SKM-1 (cell line): ENCODE measurements around the gene ANKRD6.

Experiments
- DNase-seq: peaks from one replicate; lab custom pipeline; 2025; ENCODE audit not compliant: unreplicated experiment; lab: John Stamatoyannopoulos, UW

The ANKRD6 gene

DNA sequence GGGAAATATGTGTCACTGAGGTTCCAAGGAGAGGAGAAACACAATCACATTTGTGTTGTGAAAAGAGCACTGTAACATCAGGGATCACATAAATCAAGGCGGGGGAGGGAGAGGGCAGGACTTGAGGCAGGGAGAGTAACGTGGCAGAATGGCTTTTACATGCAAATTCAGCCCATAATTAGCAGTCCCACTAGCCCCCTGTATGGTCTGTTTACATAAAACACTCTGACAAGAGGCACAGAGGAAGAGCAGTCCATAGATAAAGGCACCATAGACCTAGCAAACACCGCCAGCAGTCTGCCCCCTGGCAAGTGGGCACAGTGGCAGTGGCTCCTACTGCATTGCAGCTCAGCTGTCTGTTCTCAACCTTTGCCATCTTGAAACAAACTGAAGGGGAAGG, 122.9 kb downstream of the ANKRD6 start:
- no peak for DNase-seq

DNA sequence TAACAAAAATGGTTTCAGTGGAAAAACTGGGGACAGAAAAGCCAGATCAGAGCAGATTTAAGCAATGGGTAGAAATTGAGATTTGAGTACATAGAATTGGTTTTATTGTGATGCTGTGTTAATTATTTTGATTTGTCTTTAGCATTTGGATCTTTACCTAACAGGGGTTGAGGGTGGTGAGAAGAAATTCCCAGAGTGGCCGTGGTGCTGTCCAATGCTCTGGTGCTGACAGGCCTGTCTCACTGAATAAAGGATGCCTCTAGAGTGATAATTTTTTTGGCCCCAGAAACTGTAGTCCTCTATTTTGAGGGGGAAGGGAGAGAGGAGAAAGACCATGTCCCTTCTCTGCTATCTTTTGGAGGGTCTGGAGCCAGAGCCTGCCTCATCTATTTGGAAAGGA, 126.5 kb downstream of the ANKRD6 start:
- DNase-seq, result no peak

DNA sequence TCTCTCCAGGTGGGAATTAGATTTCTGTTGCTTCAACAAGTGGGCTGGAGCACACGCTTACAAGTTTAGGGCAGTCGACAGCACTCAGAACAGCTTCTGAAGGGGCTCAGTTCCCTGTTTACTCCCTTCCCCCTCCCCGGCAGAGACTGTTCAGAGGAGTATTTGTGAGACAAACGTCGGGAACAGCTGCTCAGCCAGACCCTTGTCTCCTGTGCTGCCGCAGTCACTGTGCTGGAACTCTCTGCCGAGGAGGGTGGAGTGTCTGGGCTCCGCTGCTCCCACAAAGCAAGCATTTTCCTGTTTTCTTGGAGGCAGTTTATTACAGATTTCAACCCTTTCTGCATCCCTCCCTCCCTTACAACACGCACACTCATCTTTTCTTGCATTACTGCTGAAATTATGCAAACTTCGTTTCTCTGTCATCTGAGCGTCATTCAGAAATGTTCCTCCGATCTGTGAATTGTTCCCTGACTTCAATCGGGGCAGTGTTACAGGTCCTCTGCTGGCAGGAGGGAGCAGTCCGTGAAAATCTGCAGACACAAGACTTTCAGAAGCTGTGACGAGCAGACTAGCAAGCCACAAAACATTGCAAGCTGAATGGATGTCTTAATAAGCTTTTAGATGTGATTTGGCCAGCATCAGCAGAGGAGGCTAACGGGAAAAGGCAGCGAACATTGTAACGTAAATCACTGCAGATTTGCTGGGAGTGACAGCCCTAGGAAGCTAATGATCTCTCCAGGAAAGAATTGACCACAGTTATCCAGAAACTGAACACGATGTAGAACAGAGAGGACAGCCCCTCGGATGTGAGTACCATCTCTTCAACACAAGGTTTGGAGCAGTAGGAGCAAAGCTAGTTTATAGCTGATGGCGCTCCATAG, 129.4 kb downstream of the ANKRD6 start:
- no peak for DNase-seq

DNA sequence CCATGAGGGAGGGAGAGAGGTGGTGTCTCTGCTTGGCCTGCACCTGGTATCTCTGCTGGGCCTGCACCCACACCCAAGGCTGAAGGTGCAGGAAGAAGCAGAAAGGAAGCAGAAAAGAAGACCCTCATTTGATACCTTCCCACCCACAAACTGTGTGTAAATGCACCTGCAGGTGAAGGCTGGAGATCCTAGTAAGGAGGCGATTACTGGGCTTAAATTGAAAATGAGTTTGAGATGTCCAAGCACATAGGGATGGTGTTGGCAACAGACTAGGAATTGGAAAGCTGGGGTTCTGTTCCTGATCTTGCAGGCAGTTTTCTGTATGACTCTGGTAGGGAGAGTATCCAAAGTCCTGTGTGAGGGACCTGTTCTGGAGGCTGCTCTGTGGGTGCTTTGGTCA, 130.9 kb downstream of the ANKRD6 start:
- DNase-seq, result no peak

DNA sequence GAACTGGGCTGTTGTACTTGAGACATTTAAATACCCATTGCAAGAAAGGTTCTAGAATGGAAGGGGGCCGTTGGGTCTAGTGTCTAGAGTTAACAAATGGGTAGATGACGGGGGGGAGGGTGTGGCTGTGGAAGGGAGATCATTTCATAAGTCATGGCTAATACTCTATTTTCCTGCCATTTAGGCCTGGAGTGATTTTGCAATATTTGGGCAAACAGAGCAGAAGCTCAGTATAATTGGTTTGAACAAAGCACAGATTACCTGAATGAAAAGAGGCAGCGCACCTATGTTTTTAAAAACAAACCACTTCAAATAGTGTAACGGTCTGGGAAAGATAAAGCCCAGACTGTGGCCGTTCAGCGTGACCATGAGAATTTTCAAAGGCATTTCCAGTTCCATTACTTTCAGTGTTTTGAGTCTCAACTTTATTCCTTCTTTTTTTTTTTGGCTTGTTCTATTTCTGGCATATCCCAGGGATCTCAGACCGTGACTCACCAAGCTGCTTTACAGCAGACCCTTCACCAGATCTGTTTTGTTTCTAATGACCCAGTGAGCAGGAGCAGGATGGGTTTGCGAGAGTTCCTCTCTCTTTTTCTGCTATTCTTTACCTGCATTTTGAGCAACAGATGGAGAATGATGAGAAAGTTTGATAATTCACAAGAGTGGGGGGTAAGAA, 131.9 kb downstream of the ANKRD6 start:
- no peak for DNase-seq

DNA sequence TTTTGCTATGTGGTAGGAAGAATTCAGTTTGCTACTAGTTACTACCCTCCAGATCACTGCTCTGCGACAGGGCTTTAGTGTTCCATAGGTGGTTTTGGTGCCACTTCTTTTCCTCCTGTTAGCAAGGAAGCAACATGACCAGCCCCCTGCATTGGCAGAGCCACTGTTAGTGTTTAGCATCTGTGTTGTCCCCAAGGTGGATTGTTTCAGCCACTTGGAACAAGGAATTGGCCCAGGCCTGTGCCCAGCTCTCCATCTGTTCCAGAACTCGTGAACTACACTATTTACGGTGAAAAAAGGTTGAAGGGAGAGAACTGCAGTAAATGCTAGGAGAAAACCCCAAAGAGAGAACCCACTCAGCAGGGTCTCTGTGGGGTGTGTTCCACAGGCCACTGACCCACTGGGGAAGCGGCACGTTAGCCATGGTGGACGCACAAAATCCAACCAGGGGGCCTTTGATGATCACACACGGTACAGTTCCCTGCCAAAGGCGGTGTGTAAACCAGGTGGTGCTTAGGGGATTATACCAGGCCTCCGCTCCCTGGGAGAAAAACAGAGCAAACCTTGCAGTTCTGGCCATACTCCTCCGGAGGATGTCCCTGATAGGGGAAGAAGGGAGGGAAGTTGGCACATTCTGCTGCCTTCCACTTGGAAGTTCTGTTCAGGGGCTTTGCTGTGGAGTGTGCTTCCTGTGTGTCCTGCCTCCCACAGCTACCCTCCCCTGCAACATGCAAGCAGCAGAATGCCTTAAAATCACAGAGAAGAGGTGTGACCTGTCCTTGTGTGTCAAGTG, 133.3 kb downstream of the ANKRD6 start:
- DNase-seq, result no peak

DNA sequence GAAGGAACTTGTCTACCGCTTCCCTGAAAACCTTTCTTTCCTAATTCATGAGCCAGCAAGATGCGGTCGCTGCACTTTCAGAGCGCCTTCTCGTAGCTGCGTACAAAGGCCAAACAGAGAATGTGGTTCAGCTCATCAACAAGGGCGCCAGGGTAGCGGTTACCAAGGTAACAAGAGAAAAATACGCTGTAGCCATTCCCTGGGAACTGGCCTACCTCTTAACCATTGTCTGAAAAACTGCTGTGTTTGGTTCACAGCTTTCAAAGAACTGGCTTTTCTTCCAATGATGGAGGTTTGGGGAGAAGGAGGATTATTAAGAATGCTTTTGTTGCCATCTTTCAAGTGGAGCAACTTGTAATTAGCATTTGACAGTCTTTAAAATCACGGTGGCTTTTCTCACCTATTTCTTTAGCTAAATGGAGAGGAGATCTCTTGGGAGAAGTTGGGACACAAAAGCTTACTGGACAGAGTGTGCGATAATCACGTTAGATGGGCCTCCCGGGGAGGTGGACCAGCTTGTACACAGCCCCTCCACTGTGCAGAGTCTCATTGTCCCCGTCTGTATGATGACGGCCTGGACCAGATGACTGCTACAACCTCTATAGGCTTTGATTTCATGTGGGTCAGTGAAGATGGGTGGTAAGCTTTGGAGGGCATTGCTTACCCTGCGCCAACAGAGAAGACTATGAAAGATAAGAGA, 134.1 kb downstream of the ANKRD6 start:
- no peak for DNase-seq

DNA sequence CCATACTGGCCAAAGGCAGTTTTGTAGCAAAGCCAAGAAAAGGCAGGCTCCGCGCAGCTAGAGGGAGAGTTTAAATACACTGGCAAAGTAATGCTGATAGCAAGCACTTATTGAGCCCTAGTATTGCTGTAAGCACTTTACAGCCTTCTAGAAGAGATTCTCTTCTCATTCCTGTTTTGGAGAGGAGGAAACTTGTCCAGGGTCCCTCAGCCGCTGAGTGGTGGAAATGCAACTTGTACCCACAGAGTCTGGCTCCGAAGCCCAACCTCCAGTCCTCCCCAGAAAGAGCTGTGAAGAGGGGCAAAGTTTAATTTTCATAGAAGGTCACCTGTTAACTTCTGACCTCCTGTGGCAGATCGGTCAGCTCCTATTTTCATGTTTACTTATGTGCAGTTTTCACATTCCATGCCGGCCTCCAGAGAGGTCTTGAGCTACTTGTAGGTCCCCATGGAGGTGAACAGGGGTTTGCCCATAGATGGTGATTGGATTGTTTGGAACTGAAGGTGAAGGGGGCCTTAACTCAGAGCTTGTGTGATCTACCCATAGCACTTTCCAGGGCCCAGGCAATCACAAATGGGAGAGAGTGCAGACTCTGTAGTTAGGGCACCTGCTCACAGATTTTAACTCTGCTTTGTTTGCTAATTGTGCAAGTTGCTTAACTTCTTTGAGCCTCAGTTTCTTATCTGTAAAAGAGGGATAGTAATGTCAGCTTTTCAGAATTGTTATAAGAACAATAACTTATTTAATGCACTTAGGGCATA, 134.9 kb downstream of the ANKRD6 start:
- no peak for DNase-seq

DNA sequence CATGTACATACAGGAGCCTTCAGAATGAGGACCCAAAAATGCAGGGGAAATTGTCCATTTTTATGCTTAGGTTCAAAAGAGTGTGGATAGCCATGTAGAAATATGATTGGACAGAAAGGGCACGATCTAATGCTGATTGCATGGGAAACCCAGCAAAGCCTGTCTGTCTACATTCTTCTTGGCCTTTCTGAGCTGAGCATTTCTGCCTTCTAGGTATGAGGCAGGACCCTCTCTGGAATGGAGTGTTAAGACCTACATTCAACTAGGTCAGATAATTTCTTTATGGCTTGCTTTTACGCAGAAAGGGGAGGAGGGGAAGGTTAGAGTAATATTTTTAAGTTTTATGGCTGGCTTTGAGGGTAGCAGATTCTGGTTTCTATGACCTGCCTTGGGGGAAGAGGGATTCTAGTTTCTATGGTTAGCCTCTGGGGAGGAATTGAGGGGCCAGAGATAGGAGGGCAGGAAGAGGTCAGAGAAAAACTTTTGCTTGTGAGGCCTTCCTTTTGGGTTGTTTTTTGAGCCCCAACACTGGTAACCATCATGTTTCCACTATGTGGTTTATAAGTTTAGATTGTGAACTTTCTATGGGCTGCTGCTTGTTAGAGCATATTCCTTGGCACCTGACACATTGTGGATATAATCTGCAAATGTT, 142.1 kb downstream of the ANKRD6 start:
- DNase-seq, result no peak

DNA sequence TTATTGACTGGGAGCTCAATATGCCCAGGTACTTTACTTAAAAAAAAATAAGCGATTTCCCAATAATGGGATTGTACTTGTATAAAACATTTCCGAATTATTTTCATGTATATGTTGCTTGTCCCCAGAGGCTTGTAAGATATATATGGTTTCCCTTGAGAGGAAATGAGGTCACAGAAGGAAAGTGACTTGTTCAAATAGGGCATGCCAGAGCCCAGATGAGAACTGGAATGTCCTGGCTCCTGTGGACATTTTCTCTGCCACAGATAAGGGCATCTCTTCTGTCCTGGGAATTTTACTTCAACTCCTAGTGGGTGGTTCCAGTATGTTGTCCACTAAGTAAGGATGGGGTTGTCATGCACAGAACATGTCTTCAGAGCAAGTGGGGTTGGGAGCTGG, 142.6 kb downstream of the ANKRD6 start:
- DNase-seq, result no peak

DNA sequence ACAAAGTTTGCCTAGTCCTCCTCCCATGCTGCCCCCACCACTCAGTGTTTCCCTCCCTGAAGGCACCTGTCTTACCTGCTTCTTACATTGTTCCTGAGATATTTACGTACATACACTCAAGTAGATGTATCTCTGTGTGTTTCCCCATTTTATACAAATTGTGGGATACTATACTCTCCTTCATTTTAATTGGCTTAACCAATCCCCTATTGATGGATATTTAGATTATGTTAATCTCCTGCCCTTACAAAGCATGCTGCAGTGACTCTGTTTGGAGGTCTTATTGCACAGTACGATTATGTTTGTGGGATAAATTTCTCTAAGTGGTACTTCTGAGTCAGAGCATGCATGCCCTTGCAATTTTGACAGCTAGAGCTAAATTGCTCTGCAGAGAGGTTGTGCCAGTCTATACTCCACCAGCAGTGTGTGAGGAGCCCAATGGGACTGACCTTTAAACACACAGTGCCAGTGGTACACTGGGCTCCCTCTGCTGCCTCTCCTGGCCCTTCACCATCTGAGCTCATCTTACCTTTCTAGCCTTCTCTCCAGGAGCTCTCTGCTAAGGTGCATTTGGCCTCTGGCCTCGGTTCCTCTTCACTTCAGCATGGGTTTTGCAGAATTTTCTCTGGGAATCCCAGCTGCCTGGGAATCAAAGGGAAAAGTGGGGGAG, 148.2 kb downstream of the ANKRD6 start:
- DNase-seq, result no peak

DNA sequence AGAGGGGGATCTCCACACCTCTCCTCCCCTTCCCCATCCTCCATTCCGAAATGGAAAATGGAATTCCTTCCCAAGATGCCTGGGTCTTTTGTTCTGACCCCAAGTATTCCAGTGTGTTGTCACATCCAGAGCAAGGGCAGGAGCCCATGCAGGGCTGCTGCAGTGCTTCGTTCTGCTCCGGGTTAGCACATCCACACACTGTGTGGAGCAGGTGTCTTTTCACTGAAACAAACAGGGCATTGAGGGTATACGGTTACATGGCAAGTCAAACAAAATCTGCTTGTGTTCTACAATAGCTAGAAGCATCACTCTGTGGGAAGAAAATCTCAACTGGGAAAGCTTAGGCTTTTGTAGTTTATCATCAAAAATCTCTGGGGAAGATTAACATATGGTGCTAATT, 148.7 kb downstream of the ANKRD6 start:
- DNase-seq, result no peak

DNA sequence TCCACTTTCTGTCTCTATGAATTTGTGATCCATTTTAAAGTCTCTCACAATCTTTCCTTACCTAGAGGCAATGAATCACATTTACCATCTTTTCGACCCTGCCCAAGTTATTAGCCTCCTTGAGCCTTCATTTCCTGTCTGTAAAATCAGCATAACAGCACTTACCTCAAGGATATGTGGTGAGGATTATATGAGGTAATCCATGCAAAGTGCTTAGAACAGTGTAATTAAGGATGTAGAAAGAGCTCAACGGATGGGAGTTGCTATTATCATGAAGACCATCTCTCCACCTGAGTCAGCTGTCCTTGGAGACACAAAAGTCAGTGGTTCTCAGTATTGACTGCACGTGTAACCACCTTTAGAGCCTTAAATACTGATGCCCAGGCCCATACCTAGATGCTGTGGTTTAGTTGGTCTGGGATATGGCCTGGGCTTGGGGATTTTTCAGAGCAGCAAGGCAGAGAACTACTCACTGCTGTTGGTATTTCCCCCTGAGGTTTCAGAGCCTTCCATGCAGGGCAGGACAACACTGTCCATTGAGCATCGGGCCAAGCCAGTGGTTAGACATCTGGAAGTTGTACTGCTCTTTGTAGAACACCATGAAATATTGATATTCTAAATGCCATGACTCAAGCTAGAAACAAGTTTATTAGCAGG, 149.8 kb downstream of the ANKRD6 start:
- no peak for DNase-seq

DNA sequence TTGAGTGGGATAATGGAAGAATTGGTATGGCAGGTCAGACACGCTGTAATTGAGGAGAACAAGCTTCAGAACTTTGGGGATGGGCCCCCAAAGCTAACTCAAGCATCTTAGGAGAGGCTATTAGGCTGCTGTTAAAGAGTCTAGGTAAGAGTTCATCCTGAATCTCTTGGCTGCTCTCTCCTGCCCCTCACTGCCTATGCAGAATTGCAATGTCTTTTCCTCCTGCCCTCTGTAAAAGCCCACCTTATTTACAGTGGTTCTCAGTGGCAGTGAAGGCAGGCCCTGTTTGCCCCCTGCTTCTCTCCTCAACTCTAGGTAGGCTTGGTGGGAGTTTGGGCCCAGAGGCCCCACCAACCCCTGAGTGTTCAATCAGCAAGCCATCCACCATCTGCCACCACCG, 150.6 kb downstream of the ANKRD6 start:
- DNase-seq, result no peak

DNA sequence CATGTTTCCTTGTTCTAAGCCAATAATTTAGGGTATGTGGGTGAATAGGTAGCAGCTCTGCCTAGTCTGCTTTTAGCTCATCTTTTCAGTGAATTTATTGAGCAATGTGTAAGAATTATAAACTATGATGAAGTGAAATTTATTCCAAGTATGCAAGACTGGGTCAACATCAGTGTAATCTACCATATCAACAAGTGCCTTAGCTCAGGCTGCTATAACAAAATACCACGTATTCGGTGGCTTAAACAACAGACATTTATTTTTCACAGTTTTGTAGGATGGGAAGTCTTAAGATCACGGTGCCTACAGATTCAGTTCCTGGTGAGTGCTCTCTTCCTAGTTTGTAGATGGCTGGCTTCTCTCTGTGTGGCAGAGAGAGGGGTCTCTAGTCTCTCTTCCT, 151.6 kb downstream of the ANKRD6 start:
- no peak for DNase-seq

DNA sequence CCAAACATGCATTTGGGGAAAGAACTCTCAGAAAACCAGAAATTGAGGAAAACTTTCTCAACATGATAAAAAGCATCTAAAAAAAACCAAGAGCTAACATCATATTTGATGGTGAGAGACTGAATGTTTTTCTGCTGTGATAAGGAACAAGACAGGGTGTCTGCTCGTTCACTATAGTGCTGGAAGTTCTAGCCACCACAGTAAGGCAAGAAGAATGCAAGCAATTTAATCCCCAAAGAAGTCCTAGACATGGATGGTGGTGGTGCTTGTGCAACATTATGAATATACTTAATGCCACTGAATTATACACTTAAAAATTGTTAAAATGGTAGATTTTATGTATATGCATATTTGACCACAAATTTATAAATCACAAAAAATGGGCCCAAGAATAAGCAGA, 152.2 kb downstream of the ANKRD6 start:
- DNase-seq, result no peak

DNA sequence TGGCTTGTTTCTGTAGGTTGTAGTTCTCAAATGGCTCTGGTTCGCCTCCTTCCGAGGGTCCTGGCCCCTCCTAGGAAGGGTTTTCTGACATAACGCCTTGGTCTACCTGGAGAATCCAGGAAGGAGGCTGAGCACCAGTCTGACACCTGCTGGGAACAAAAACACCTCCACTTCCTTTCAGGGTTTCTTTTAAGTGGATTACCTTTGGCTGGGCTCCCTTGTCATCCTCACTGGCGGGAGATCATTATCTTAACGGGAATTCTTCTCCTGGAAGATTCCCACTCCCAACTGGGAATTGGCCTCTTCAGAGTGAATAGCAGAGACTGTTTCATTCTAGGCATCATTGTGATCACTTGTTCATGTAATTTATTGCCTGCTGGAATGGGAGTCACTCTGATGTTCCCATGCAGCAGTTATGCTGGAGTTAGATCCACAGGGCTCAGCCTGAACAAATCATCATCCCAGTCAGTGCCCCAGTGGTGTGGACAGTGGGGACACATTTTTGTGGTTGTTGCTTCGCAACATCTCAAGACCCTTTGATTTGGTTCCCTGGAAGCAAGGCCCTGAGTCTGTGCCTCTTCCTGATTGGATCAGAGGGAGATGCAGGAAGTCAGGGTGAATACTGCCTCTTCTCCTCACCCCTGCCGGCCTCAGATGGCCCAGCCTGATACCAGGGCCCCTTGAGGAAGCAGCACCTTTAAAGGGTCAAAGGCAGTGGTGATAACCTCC, 156.5 kb downstream of the ANKRD6 start:
- no peak for DNase-seq

DNA sequence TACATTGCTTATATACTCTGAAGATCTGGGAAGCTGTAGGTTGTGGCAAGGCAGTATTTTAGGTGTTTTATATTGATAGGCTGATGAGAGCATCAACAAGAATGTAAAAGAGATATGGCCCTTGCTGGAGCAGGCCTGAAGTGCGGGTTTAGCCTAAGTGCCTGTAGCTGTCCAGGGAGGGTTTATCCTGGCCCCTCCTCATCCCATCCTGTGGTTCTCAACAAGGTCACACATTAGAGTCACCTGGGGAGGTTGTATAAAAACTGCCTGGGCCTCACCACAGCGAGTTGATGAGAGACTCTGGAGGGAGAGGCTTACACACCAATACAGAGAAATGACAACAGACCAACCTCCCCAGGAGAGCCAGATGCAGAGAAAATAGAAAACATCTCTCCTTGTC, 157.2 kb downstream of the ANKRD6 start:
- no peak for DNase-seq
